GF-D8 (cell line): ENCODE results near the gene TNFAIP8L2.

Experiments used
- DNase-seq: peaks from one replicate; lab custom pipeline; 2025; lab: John Stamatoyannopoulos, UW

TNFAIP8L2 gene

GRCh38 chr1:151156515-151156819 lies at the start of gene TNFAIP8L2:
TSS of gene TNFAIP8L2 (plus strand) at chr1:151156649. CDS start at chr1:151158698, 2,049 bp downstream.
- DNase-seq = peak; percentile 78

GRCh38 chr1:151106894-151107293 lies 49.6 kb upstream of the TNFAIP8L2 start:
- DNase-seq = no peak

DNA sequence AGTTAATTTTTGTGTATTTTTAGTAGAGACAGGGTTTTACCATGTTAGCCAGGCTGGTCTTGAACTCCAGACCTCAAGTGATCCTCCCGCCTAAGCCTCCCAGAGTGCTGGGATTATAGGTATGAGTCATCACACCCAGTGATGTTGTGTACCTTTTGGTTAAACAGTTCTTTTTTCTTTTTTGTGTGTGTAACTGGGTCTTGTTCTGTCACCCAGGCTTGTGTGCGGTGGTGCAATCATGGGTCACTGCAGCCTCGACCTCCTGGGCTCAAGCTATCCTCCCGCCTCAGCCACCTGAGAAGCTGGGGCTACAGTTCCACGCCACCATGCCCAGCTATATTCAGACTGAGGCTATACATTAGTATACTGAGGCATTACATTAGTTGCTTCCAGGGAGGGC lies 48.1 kb upstream of the TNFAIP8L2 start:
- no peak for DNase-seq

DNA sequence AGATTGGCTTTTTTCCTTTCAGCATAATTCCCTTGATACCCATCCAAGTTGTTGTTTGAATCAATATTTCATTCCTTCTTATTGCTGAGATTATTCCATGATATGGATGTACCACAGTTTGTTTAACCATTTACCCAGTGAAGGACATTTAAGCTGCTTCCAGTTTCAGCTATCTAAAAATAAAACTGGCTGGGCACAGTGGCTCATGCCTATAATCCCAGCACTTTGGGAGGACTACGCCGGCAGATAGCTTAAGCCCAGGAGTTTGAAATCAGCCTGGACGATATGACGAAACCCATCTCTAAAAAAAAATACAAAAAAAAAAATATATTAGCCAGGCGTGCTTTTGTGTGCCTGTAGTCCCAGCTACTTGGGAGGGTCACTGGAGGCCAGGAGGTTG lies 42.6 kb upstream of the TNFAIP8L2 start:
- no peak for DNase-seq

DNA sequence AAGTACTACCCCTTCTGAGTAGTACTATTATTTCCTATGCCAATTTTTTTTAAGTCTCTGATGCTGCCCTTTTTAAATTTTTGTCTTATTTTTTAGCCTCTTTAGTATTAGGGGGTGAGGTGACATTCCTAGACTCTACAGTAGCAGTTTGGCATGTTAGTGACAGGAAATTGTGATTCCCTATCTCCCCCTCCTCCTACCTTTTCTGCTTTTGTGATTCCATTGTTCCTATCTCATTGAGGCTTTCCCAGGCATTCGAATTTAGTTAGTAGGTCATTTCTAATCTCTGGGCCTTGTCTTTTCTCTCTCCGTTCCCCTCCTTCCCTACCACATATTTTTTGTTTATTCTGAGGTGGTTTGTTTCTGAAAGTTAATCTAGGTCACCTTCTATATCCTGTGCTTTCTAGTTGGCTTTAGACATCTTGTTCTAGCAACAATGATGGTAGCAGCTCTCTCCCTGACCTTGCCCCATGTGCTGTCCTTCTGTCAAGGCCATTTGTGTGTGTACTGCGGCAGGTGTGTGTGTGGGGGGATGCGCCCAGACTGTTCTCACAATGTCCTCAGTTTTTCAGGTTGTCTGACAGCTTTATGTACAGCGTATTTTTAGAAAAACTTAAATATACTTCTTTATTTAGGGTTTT lies 31.6 kb upstream of the TNFAIP8L2 start:
- no peak for DNase-seq

DNA sequence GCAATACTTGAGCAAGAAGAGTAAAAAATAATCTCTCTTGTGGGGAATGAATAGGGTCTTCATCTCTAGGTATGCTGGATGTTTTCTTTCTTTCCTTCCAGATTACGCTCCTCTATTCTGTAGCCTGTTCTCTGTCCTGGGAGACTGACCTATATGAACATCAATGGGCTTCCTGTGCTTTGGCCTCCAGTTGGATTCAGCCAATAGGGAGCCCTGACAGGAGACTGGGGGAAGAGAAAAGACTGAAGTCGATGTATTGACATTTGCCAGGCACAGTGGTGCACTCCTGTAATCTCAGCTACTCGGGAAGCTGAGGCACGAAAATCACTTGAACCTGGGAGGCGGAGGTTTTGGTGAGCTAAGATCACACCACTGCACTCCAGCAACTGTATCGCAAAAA lies 27.6 kb upstream of the TNFAIP8L2 start:
- DNase-seq = no peak

- DNase-seq = no peak
Measured at GRCh38 chr1:151130987-151131586, 25.4 kb upstream of the TNFAIP8L2 start.

DNA sequence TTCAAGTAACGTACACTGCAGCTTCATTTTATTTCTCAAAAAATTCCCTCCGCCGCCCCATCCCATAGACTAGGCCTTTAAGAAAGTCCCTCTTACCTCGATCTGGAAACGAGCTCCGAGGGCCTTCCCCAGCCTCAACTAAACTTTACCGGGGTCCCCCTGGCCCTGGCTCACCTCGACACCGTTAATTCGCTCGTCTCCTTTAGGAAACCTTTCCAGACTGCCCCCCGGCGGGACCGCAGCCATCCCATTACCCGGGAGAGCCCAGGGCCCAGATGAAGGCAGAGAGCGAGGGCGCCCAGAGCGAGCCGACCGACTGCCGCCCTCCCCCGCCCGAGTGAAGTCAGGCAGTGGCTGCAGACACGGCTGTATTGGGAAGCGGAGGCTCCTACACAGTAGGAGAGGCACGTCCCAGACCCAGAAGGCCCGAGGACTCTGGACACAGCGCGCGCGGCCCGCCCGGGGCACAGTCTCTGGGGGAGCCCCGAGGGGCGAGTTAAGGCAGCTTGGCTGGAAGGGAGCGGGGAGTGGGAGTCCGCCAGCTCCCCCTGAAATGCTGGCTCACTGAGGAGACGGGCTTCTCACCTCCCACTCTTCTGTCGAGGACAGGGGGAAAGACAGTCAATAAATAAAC lies 24.6 kb upstream of the TNFAIP8L2 start:
- no peak for DNase-seq

- no peak for DNase-seq
Measured at GRCh38 chr1:151132335-151133017, 24.0 kb upstream of the TNFAIP8L2 start.

DNA sequence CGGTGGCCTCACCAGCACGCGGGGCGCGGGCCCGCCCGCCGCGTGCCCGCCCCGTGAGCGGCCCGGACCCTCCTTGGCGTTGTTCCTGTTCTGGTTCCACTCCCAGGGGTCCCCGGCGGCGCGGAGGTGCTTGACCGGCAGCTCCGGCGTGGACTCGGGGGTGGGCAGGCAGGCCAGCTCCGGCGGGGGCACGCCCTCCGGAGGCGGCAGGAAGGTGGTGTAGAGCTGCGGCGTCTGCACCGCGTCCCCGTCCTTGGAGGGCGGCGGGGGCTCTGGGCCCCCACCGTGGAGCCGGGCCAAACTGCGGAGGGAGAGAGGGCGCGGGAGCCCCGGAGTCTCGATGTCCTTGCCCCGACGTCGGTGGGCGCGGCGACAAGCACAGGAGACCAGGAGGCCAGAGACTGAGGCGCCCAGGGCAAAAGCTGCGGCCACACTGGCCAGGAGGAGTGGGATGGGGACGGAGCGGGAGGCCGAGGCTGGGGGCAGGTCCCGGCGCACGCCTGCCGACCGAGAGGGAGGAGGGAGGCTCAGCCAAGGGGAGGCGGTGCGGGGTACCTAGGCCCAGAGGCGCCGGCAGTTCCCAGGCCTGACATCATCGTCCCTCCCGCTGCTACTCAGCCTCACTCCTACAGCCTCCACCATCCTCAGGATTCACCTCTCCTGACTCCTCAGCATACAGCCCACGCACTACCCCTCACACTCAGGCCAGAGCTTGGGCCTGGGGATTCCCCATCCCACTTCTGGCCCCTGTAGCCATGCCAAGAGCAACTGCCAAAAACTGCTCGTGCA lies 23.2 kb upstream of the TNFAIP8L2 start:
- DNase-seq = no peak

DNA sequence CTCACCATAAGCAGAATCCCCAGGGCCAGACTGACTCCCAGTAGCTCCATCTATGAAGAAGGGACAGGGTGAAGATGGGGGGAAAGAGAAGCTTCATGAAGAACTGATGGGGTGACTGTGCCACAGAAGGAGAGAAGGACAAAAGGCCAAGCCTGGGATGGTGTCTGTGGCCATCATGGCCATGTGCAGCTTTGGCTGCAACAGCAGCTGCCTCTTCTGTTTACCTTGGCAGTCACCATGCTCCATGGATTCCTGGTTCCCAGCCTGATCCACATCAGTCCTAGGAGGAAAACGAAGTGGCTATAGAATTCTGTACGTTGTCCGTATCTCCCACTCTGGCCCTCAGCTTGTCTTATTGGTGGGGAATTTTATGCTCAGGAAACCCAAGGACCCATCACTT lies 22.1 kb upstream of the TNFAIP8L2 start:
- DNase-seq = no peak

DNA sequence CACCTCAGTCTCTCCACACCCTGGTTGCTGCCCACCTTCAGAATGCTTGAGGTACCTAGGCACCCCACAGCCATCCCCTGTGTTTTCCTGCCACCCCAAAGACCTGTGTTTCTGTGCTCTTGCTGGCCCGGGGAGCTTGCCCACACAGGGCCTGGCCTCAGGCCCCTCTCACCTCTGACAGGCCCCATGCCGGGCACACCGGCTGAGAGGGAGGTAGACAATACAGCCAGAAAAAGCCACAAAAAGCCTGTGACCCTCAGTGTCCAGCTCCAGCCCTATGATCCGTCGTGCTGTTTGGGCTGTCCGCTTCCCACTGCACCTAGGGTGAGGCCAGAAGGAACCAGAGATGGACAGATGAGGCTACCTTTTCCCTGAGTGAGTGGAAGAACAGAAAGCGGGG lies 21.5 kb upstream of the TNFAIP8L2 start:
- DNase-seq = no peak

GRCh38 chr1:151135433-151136385 lies 20.7 kb upstream of the TNFAIP8L2 start:
- no peak for DNase-seq

- DNase-seq = no peak
Measured at GRCh38 chr1:151137789-151138188, 18.7 kb upstream of the TNFAIP8L2 start.

- DNase-seq = no peak
Measured at GRCh38 chr1:151142411-151143056, 13.9 kb upstream of the TNFAIP8L2 start.

DNA sequence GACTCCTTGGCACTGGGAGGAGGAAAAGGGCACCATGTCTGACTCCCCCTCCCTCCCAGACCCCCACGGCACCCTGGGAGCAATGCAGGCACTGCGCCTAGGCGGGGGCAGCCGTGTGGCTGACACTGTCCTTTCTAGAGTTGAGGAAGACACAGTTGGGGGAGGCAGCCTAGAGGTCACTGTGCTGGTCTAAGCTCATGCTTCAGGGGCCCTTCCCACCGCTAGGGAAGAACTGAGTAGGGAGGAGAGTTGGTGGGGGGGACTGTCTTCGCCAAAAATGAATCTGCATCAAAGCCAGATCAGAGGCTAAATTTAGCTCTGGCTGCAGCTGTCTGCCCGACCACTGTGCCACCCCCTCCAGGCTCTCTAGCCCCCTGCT lies 13.4 kb upstream of the TNFAIP8L2 start:
- DNase-seq = no peak

DNA sequence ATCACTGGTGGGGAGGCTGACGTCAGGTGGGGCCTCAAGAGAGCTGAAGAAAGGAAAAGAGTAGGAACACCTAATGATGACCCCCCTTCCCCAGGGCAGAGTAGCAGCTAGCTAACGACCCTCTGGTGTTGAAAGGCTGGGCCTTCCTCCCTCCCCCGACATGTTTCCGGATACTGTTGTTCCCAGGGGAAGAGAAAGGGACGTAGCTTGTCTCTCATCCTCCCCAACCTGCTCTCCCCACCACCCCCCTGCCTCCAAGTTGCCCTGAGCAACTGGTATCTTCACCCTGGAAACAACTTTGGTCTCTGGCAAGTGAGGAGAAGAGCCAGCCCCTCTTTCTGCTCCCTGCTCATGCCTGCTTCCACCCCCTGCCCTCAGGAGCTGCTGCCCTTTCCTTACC lies 12.5 kb upstream of the TNFAIP8L2 start:
- no peak for DNase-seq

GRCh38 chr1:151144474-151145303 lies 11.8 kb upstream of the TNFAIP8L2 start:
- DNase-seq = no peak

DNA sequence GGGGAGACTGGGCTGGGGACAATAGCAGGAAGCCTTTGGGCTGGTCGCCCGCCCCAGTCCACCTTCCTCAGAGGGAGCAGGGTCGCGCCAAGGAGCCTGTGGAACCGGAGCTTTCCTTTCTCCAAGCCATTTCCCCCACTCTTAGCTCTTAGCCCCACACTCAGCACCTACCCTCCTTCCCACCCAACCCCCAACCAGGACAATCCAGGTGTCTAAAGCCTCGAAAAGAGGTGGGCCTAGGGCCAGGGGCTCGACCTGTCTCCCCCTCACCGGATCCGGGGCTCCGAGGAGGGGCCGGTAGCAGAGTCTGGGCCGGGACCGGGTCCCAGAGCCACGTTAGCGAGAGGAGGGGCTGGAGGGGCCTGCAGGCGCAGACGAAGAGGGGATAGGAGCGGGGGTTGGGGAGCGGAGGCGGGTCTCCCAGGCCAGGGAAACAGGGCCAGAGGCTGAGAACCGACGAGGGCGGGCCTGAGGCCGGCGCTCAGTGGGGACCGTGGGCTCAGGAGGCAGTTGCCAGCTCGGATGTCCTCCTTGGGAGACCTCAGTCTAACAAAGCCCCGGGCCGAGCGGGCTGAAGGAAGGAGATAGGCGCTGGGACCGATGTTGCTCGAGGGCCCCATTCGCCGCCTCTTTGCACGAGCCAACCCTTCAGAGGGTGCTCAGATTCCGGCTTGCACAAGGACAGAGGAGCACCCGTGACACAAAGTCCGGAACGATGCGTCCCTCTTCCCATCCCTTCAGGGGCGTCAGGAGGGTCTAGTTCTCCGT lies 11.0 kb upstream of the TNFAIP8L2 start:
- no peak for DNase-seq
